Stomach (tissue), 4 donors: ENCODE results near the gene ACTN4.

Source experiments
- CTCF ChIP-seq, 7 experiments: fragments of 450-650 bp in 4 of 7; fragments of 200-600 bp in 3 of 7; sonication (generic) in 3 of 7; IDR thresholded peaks; one replicate each; pipeline ENCODE4 v1.5.1; 2016 to 2019; ENCODE audit warnings: antibody characterized with exemption in 7 of 7, control low read depth in 2 of 7, mild to moderate bottlenecking in 1 of 7
- POLR2A ChIP-seq, 4 donors: fragments of 450-650 bp; IDR thresholded peaks; one replicate each; pipeline ENCODE4 v1.6.1; 2016; ENCODE audit warnings: antibody characterized with exemption in 4 of 4, control low read depth in 2 of 4, mild to moderate bottlenecking in 1 of 4, moderate library complexity in 1 of 4

GRCh38 chr19:38661136-38661535 lies 13.7 kb downstream of the ACTN4 start:
- TF ChIP-seq POLR2A (IDR thresholded peaks at IDR 0.05) = no peak
- no peak for TF ChIP-seq CTCF (IDR thresholded peaks at IDR 0.05)
